ENCODE measurements around the gene CNN2.

GRCh38 chr19:1066251-1066747 lies 39.9 kb downstream of the CNN2 start:
- TF ChIP-seq POLR2A (IDR thresholded peaks at IDR 0.05): no peak
- TF ChIP-seq, protein P1, sequence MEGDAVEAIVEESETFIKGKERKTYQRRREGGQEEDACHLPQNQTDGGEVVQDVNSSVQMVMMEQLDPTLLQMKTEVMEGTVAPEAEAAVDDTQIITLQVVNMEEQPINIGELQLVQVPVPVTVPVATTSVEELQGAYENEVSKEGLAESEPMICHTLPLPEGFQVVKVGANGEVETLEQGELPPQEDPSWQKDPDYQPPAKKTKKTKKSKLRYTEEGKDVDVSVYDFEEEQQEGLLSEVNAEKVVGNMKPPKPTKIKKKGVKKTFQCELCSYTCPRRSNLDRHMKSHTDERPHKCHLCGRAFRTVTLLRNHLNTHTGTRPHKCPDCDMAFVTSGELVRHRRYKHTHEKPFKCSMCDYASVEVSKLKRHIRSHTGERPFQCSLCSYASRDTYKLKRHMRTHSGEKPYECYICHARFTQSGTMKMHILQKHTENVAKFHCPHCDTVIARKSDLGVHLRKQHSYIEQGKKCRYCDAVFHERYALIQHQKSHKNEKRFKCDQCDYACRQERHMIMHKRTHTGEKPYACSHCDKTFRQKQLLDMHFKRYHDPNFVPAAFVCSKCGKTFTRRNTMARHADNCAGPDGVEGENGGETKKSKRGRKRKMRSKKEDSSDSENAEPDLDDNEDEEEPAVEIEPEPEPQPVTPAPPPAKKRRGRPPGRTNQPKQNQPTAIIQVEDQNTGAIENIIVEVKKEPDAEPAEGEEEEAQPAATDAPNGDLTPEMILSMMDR (IDR thresholded peaks at IDR 0.05 in 4 of 5, conservative IDR thresholded peaks at IDR 0.05 in 1 of 5): no peak

Measured in gastrocnemius medialis (tissue), 4 donors.